Measurements from ENCODE around the gene ATAD1. TPM values are rescaled to one million over a fixed set of nuclear protein-coding genes. Genes with fewer than 3 reads are reported as not detected.
"Not testable (repeated sequence)": the region's sequence is repeated elsewhere in the genome, so short reads cannot be mapped to it uniquely, and the experiment has no call there.

The ATAD1 gene
- total RNA-seq, 1 experiment from 2014 or later: 31.0 TPM

DNA sequence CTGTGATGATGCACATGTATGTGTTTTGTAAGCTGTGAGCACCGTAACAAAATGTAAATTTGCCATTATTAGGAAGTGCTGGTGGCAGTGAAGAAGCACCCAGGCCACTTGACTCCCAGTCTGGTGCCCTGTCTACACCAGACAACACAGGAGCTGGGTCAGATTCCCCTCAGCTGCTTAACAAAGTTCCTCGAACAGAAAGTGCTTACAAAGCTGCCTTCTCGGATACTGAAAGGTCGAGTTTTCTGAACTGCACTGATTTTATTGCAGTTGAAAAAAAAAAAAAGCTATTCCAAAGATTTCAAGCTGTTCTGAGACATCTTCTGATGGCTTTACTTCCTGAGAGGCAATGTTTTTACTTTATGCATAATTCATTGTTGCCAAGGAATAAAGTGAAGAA lies 71.1 kb downstream of the ATAD1 start:
- Mint-ChIP-seq H3K27me3 (ENCODE audit: unreplicated experiment) (no peaks in the 10 kb centered on the region), H3K36me3 (ENCODE audit: insufficient read depth, unreplicated experiment) (peaks cover 11% of the 10 kb centered on the region), H3K4me3 (ENCODE audit: low read depth, unreplicated experiment) (no peak overlapping the region), H3K4me1 (ENCODE audit: low read depth, unreplicated experiment) (no peaks in the 10 kb centered on the region), H3K9me3 (ENCODE audit: low read depth, unreplicated experiment) (no peaks in the 10 kb centered on the region), H3K27ac (ENCODE audit: unreplicated experiment) (no peak overlapping the region)
- no TSS peak for BruUV-seq (replicated peaks)
- intact Hi-C loops (cut with micrococcal nuclease; ENCODE audit: unreplicated experiment): no loop called here
- TF ChIP-seq, protein P1, sequence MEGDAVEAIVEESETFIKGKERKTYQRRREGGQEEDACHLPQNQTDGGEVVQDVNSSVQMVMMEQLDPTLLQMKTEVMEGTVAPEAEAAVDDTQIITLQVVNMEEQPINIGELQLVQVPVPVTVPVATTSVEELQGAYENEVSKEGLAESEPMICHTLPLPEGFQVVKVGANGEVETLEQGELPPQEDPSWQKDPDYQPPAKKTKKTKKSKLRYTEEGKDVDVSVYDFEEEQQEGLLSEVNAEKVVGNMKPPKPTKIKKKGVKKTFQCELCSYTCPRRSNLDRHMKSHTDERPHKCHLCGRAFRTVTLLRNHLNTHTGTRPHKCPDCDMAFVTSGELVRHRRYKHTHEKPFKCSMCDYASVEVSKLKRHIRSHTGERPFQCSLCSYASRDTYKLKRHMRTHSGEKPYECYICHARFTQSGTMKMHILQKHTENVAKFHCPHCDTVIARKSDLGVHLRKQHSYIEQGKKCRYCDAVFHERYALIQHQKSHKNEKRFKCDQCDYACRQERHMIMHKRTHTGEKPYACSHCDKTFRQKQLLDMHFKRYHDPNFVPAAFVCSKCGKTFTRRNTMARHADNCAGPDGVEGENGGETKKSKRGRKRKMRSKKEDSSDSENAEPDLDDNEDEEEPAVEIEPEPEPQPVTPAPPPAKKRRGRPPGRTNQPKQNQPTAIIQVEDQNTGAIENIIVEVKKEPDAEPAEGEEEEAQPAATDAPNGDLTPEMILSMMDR (IDR thresholded peaks at IDR 0.05; ENCODE audit: unreplicated experiment): no peak
- no peak for DNase-seq
- CTCF ChIA-PET: no interaction called here

DNA sequence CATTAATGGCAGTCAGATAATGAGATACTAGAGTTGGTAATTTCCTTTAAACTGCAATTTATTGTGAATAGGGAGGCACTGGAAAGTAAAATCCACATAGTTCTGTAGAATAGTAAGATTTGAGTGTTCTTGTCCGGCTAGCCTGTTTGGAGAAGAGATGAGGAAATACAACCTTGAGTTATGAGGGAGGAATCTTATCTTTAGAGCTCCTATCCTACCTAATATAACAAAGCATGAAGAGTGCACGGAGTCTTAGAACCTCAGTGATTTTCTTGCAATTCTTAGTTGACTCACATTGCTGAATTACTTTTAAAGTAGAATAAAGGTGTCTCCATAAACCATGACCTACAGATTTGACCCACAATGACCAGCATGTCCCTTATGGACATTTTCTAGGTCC lies 73.4 kb downstream of the ATAD1 start:
- Mint-ChIP-seq H3K36me3 (ENCODE audit: insufficient read depth, unreplicated experiment) (peaks cover 9% of the 10 kb centered on the region), H3K4me1 (ENCODE audit: low read depth, unreplicated experiment) (no peaks in the 10 kb centered on the region), H3K27ac (ENCODE audit: unreplicated experiment) (no peak overlapping the region), H3K9me3 (ENCODE audit: low read depth, unreplicated experiment) (no peaks in the 10 kb centered on the region), H3K4me3 (ENCODE audit: low read depth, unreplicated experiment) (no peak overlapping the region), H3K27me3 (ENCODE audit: unreplicated experiment) (no peaks in the 10 kb centered on the region)
- DNase-seq: no peak
- no TSS peak for BruUV-seq (replicated peaks)
- TF ChIP-seq, protein P1 (IDR thresholded peaks at IDR 0.05; ENCODE audit: unreplicated experiment): no peak
- CTCF ChIA-PET: no interaction called here
- intact Hi-C loops (cut with micrococcal nuclease; ENCODE audit: unreplicated experiment): no loop called here

DNA sequence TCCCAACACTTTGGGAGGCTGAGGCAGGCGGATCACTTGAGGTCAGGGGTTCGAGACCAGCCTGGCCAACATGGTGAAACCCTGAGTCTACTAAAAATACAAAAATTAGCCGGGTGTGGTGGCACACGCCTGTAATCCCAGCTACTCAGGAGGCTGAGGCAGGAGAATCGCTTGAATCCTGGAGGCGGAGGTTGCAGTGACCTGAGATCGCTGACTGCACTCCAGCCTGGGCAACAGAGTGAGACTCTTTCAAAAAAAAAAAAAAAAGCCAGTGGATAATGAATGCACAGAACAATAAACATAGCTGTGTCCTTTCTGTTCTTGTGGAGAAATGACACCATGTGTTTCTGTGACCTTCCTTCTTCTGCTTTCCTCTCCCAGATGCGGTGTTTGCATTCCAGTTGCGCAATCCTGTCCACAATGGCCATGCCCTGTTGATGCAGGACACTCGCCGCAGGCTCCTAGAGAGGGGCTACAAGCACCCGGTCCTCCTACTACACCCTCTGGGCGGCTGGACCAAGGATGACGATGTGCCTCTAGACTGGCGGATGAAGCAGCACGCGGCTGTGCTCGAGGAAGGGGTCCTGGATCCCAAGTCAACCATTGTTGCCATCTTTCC lies 74.9 kb downstream of the ATAD1 start:
- H3K9me3 Mint-ChIP-seq (ENCODE audit: low read depth, unreplicated experiment); H3K27me3 Mint-ChIP-seq (ENCODE audit: unreplicated experiment); H3K4me1 Mint-ChIP-seq (ENCODE audit: low read depth, unreplicated experiment); intact Hi-C loops (cut with micrococcal nuclease; ENCODE audit: unreplicated experiment); DNase-seq; H3K36me3 Mint-ChIP-seq (ENCODE audit: insufficient read depth, unreplicated experiment); H3K27ac Mint-ChIP-seq (ENCODE audit: unreplicated experiment); BruUV-seq (replicated peaks); H3K4me3 Mint-ChIP-seq (ENCODE audit: low read depth, unreplicated experiment): not testable (repeated sequence)
- CTCF ChIA-PET: interaction anchor here (0.7 to 1.0 kb wide), 2 partner anchors 53 to 774 kb away, joined by 3 to 4 read pairs; no protein-coding TSS in a partner anchor

DNA sequence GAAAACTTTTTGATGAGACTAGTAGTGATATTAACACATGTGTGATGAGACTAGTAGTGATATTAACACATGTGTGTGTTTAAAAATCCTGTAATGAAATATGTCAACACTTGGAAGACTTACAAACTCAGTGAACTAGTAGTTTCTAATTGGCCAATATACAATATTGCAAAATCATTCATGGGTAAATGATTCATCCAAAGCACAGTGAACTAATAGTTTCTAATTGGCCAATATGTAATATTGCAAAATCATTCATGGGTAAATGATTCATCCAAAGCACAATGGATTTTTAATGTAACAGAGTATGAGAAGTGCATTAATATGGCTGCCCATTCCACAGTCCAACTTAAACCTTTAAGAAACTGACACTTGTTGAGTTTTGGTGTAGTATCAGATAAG lies 77.8 kb downstream of the ATAD1 start:
- Mint-ChIP-seq H3K27me3 (ENCODE audit: unreplicated experiment) (no peaks in the 10 kb centered on the region), H3K4me3 (ENCODE audit: low read depth, unreplicated experiment) (no peak overlapping the region), H3K36me3 (ENCODE audit: insufficient read depth, unreplicated experiment) (peaks cover 6% of the 10 kb centered on the region), H3K4me1 (ENCODE audit: low read depth, unreplicated experiment) (peaks cover under 1% of the 10 kb centered on the region), H3K27ac (ENCODE audit: unreplicated experiment) (no peak overlapping the region), H3K9me3 (ENCODE audit: low read depth, unreplicated experiment) (no peaks in the 10 kb centered on the region)
- no TSS peak for BruUV-seq (replicated peaks)
- CTCF ChIA-PET: no interaction called here
- DNase-seq: no peak
- intact Hi-C loops (cut with micrococcal nuclease; ENCODE audit: unreplicated experiment): no loop called here
- TF ChIP-seq, protein P1 (IDR thresholded peaks at IDR 0.05; ENCODE audit: unreplicated experiment): no peak

DNA sequence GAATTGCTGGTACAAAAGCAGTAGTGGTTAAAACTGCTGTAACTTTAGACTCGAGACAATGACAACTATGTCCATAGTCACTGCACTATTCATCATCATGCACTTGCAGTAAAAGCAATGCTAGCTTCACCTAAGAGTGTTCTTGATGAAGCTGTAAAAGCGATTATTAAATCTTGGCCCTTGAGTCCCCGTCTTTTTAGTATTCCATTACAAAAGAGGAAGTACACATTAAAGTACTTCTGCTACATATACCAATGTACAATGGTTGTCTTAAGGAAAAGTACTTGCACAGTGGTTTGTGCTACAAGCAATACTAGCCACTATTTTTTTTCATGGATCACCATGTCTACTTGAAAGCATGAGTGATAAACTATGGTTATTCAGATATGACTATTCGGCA lies 78.3 kb downstream of the ATAD1 start:
- intact Hi-C loops (cut with micrococcal nuclease; ENCODE audit: unreplicated experiment): no loop called here
- no TSS peak for BruUV-seq (replicated peaks)
- H3K9me3 Mint-ChIP-seq (ENCODE audit: low read depth, unreplicated experiment): no peaks in the 10 kb centered on the region
- TF ChIP-seq, protein P1 (IDR thresholded peaks at IDR 0.05; ENCODE audit: unreplicated experiment): no peak
- no peak overlapping the region for H3K4me3 Mint-ChIP-seq (ENCODE audit: low read depth, unreplicated experiment)
- no peak for DNase-seq
- no peak overlapping the region for H3K27ac Mint-ChIP-seq (ENCODE audit: unreplicated experiment)
- CTCF ChIA-PET: no interaction called here
- H3K36me3 Mint-ChIP-seq (ENCODE audit: insufficient read depth, unreplicated experiment): peaks cover 6% of the 10 kb centered on the region
- peaks cover 6% of the 10 kb centered on the region for H3K4me1 Mint-ChIP-seq (ENCODE audit: low read depth, unreplicated experiment)
- H3K27me3 Mint-ChIP-seq (ENCODE audit: unreplicated experiment): no peaks in the 10 kb centered on the region

DNA sequence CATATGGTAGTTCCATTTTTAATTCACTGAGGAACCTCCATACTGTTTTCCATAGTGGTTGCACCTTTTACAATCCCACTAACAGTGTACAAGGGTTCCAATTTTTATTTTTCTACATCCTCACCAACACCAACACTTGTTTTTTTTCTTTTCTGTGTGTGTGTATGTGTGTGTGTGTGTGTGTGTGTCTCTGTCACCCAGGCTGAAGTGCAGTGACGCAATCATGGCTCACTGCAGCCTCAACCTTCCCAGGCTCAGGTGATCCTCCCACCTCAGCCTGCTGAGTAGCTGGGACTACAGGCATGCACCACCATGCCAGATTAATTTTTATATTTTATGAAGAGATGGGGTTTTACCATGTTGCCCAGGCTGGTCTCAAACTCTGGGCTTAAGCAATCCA lies 79.8 kb downstream of the ATAD1 start:
- H3K27me3 Mint-ChIP-seq (ENCODE audit: unreplicated experiment); H3K36me3 Mint-ChIP-seq (ENCODE audit: insufficient read depth, unreplicated experiment); DNase-seq; BruUV-seq (replicated peaks); H3K4me3 Mint-ChIP-seq (ENCODE audit: low read depth, unreplicated experiment); H3K4me1 Mint-ChIP-seq (ENCODE audit: low read depth, unreplicated experiment); H3K27ac Mint-ChIP-seq (ENCODE audit: unreplicated experiment); H3K9me3 Mint-ChIP-seq (ENCODE audit: low read depth, unreplicated experiment); CTCF ChIA-PET; intact Hi-C loops (cut with micrococcal nuclease; ENCODE audit: unreplicated experiment): not testable (repeated sequence)

All from Calu3 (cell line).